RWPE2 (cell line): ENCODE data around the gene GRIP2.

Experiments used
- ATAC-seq: fragments of 200-7000 bp; cut with Tn5 transposase; 3 replicates; pipeline ENCODE4 v1.9.1; 2021; ENCODE audit warnings: low read depth
- DNase-seq: peaks from one replicate; pipeline ENCODE4 v3.0.0-alpha.2; 2020; ENCODE audit warnings: low spot score
- H3K27ac ChIP-seq: fragments of 450-650 bp; 2 replicates; pipeline ENCODE4 v1.5.1; 2017; ENCODE audit warnings: mild to moderate bottlenecking; ENCODE audit not compliant: poor library complexity, severe bottlenecking
- H3K27me3 ChIP-seq: fragments of 250-450 bp; sonication (Bioruptor Pico); 2 replicates; pipeline ENCODE4 v1.5.1; 2021; ENCODE audit warnings: mild to moderate bottlenecking, moderate library complexity; ENCODE audit not compliant: insufficient read depth, poor library complexity, severe bottlenecking
- H3K36me3 ChIP-seq: fragments of 250-450 bp; sonication (Bioruptor Pico); 2 replicates; pipeline ENCODE4 v1.5.1; 2020; ENCODE audit warnings: low read depth, mild to moderate bottlenecking, moderate library complexity
- H3K4me1 ChIP-seq: fragments of 250-450 bp; sonication (Bioruptor Pico); 2 replicates; pipeline ENCODE4 v1.5.1; 2021; ENCODE audit warnings: mild to moderate bottlenecking, moderate library complexity; ENCODE audit not compliant: insufficient read depth, poor library complexity, severe bottlenecking
- H3K4me3 ChIP-seq: fragments of 250-450 bp; sonication (Bioruptor Pico); 2 replicates; pipeline ENCODE4 v1.5.1; 2021; ENCODE audit warnings: mild to moderate bottlenecking, moderate library complexity; ENCODE audit not compliant: severe bottlenecking
- H3K9me3 ChIP-seq: fragments of 250-450 bp; sonication (Bioruptor Pico); 2 replicates; pipeline ENCODE4 v1.5.1; 2021; ENCODE audit warnings: mild to moderate bottlenecking, moderate library complexity; ENCODE audit not compliant: severe bottlenecking
- TF ChIP-seq, protein P1 (sequence below): fragments of 450-650 bp; IDR thresholded peaks from one replicate; pipeline ENCODE4 v1.5.1; 2017; ENCODE audit warnings: mild to moderate bottlenecking, moderate library complexity; ENCODE audit not compliant: poor library complexity, severe bottlenecking

GRIP2 gene

DNA sequence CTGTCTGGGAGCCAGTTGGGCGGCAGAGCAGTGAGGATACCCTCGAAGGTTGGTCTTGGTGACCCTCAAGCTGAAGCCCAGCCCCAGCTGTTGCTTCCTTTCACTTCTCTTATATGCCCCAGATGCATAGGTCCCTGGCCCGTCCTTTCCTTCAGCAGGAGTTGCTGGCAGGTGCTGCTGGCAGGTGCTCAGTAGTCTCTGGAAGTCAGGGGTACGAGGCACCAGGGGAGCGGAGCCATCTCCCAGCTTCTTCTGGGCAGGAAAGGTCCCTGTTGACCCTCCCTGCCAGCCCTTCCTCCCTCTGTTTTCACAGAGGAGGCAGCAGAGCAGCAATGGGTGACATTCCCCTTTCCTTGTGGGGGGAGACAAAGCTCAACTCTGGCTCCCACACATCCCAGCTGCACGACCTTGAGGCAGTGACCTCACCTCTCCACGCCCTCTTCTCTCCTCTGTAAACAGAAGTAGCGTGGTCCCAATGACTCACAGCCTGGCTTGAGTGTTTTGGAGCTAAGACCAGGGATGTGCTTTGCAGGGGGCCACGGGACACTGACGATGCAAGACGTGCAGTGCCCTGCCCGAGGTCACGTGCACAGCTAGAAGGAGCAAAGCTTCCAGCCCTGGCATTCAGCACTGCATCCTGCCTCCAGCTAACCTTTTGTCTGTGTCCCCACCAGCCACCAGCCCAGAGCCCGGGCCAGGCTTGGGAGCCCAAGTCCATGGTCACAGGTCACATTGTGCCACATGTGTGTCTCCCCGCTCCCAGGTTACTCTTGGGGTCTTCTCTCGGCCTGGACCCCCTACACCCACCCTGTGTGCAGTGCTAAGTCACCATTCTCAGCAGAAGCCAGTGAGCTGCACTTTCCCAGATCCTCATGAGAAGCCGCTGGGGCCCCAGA, 88.0 kb downstream of the GRIP2 start:
- no peak for DNase-seq

DNA sequence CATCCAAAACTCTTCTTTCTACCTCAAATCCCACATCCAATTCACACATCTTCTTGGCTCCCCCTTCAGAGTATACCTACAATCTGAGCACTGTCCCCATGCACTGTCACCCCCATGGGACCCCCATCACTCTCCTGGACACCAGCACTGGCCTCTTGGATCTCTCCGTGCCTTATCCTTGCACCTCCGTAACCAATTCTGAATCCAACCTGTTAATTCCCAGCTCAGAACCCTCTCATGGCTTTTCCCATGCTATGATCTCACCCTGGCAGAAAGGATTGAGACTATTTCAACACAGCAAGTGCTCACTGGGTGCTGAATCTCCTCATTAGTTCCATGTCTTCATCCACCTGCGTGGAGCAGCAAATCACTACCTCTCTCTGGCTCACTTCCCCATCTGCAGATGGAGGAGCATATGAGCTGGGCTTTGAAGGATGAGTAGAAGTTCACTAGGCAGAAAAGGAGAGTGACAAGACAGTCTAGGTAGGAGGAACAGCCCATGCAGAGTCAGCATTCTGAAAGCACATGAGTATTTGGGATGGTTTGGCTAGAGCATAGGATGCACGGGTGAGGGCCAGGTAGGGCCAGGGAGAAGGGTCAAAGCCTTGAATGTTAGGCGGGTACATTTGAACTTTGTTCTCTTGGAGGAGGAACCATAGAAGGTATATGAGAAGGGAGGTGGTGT, 89.1 kb downstream of the GRIP2 start:
- peaks cover 15% of the 10 kb centered on the region for H3K4me1 ChIP-seq
- H3K27ac ChIP-seq, result no peak overlapping the region
- TF ChIP-seq, protein P1, sequence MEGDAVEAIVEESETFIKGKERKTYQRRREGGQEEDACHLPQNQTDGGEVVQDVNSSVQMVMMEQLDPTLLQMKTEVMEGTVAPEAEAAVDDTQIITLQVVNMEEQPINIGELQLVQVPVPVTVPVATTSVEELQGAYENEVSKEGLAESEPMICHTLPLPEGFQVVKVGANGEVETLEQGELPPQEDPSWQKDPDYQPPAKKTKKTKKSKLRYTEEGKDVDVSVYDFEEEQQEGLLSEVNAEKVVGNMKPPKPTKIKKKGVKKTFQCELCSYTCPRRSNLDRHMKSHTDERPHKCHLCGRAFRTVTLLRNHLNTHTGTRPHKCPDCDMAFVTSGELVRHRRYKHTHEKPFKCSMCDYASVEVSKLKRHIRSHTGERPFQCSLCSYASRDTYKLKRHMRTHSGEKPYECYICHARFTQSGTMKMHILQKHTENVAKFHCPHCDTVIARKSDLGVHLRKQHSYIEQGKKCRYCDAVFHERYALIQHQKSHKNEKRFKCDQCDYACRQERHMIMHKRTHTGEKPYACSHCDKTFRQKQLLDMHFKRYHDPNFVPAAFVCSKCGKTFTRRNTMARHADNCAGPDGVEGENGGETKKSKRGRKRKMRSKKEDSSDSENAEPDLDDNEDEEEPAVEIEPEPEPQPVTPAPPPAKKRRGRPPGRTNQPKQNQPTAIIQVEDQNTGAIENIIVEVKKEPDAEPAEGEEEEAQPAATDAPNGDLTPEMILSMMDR, result no peak
- no peaks in the 10 kb centered on the region for H3K9me3 ChIP-seq
- DNase-seq (no peak), ATAC-seq (no peak)
- H3K4me3 ChIP-seq, result no peak overlapping the region
- peaks cover 13% of the 10 kb centered on the region for H3K36me3 ChIP-seq
- no peaks in the 10 kb centered on the region for H3K27me3 ChIP-seq

More for the DNA sequence above, 88.0 kb downstream of the GRIP2 start:
- TF ChIP-seq, protein P1, result no peak
- no peaks in the 10 kb centered on the region for H3K9me3 ChIP-seq
- peaks cover 6% of the 10 kb centered on the region; the same call in 1 of the 2 replicates for H3K36me3 ChIP-seq
- H3K27ac ChIP-seq, result peak overlapping the region; percentile 76
- no peaks in the 10 kb centered on the region for H3K27me3 ChIP-seq
- peak; percentile 43 for ATAC-seq
- no peak overlapping the region for H3K4me3 ChIP-seq
- peaks cover 15% of the 10 kb centered on the region for H3K4me1 ChIP-seq

DNA sequence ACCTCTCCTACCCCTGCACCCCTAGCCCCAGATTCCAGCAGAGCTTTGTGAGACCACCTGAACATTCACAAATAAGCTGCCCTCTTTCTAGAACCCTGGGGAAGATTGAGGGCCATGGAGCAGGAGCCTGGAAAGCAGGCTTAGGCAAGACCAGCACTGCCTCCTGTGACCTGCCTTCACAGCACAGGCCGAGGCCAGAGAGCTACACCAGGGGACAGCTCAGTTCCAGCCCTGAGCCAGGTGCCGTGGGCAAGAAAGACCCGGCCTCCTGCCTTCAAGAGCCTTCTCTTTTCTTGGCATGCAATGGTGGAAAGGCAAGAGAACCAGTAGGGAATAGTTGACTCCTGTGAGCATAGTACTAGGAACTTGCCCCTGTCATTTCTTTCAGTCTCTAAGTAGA, 89.6 kb downstream of the GRIP2 start:
- Histone ChIP-seq H3K27me3 (no peaks in the 10 kb centered on the region), H3K27ac (no peak overlapping the region), H3K4me3 (no peak overlapping the region), H3K4me1 (peaks cover 15% of the 10 kb centered on the region), H3K9me3 (no peaks in the 10 kb centered on the region), H3K36me3 (peaks cover 13% of the 10 kb centered on the region)
- DNase-seq, result no peak
- no peak for ATAC-seq
- TF ChIP-seq, protein P1, result no peak

DNA sequence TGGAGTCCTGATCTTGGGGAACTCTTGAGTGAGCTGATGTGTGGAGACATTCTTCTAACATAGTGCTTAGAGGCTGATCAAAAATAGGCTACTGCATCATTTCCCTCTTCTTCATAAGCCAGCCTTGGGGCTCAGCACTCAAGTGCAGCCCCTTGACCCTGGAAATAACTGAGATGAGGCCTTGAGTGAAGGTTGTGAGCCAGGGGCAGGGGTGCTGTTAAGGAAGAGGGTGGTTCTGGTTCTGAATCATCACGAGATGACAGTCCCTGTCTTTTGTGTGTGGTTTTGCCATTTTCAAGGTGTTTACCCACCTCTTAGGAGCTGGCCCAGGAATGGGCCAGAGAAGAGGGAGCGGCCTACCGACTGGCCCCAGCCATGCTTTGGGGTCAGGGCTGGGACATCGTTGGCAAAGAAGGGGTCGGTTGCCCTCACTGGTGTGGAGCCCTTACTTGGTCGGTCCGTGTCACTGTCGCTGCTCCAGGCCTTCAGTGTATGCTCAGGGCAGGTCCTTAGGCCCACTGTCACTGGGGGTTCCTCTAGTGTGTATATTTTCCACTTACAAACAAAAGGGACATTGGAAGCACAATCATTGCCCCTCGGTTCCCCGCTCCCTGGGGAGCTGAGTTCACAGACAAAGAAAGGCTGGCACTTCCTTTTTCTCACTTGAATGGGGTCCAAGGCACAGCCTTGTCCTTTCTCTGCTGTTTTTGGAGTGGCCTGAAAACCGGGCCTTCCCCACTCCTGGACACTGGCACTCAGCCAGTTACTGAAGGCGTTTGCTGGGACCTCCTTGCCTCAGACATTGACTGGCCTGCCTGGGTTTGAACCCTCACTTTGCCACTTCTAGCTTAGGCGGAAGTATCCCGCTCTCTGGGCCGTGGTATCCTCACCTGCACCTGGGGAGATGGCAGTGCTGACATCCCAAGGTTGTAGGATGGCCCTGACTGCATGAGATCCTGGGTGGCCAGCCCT, 91.1 kb downstream of the GRIP2 start:
- ATAC-seq, result no peak
- H3K27ac ChIP-seq, result no peak overlapping the region
- H3K4me1 ChIP-seq, result peaks cover 15% of the 10 kb centered on the region
- no peaks in the 10 kb centered on the region for H3K27me3 ChIP-seq
- no peak overlapping the region for H3K4me3 ChIP-seq
- DNase-seq, result no peak
- TF ChIP-seq, protein P1, result no peak
- H3K36me3 ChIP-seq, result peaks cover 13% of the 10 kb centered on the region
- no peaks in the 10 kb centered on the region for H3K9me3 ChIP-seq
